ENCODE data around the gene CD4.
"Not testable (repeated sequence)": the region's sequence is repeated elsewhere in the genome, so short reads cannot be mapped to it uniquely, and the experiment has no call there.

The CD4 gene

GRCh38 chr12:6849976-6850560 lies 60.7 kb downstream of the CD4 start:
- no peak for DNase-seq

DNA sequence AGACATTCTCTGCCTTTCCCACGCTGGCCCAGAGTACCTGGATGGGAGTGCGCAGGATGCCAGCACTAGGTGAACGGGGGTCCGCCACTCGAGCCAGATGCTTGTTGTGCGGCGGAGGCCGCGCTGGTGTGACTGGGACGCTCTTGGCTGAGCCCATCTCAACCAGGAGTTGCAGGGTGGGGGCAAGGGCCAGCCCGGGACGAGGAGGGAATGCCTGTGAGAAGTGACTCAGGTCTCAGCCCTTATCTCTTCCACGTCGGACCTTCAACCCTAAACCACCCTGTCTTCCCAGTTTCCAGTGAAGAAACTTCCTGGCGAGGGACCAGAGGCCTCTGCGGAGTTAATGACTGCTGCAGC lies 61.4 kb downstream of the CD4 start:
- no peak for DNase-seq

GRCh38 chr12:6851153-6851920 lies 62.0 kb downstream of the CD4 start, which contains the start of gene CDCA3:
TSS of gene CDCA3 (minus strand) at chr12:6851286. CDS start at chr12:6850952, 334 bp downstream.
- DNase-seq, result peak; percentile 99

GRCh38 chr12:6851921-6852650 lies 62.8 kb downstream of the CD4 start, which contains the start of gene USP5:
TSS of gene USP5 (plus strand) at chr12:6852150. CDS start at chr12:6852180, 30 bp downstream.
- peak; percentile 100 for DNase-seq

- DNase-seq, result peak; percentile 76
Measured at GRCh38 chr12:6852651-6853354, 63.5 kb downstream of the CD4 start.

DNA sequence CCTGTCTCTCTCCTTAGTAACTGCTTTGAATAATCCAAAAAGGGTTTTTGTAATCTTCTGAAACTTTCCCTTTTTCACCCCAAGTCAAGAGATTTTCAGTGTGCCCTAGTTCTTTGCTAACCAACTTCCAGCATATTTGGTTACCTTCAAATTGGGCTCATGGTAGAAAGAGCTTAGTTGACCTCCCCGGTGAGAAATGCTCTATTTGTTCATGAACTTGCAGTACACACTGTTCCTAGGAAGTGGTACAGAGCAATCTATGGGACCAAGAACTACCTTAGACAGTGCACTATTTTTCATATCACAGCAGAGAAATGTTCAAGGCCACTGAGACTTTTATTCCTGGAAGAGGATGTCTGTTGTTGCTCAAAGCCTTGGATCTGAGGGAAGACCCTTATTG lies 64.3 kb downstream of the CD4 start:
- DNase-seq, result no peak

GRCh38 chr12:6854036-6854435 lies 64.7 kb downstream of the CD4 start:
- no peak for DNase-seq

- DNase-seq, result no peak
Measured at GRCh38 chr12:6855322-6855721, 66.0 kb downstream of the CD4 start.

DNA sequence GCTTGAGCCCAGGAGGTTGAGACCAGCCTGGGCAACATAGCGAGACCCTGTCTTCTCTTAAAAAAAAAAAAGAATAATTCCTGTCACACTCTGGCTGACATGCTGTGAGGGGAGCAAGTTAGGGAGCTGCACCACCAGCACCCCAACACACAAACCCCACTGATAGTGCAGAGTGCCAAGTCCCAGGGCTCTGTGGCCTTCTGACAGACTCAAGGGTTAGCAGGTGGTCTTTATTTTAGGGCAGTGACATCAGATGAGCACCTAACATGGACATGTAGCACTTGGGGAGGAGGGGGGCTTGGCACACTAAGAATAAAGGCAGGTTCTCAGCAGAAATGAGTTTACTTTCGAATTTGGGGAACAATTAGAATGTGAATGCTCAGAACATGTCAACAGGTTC lies 69.5 kb downstream of the CD4 start:
- no peak for DNase-seq

GRCh38 chr12:6860116-6860515 lies 70.8 kb downstream of the CD4 start:
- no peak for DNase-seq

DNA sequence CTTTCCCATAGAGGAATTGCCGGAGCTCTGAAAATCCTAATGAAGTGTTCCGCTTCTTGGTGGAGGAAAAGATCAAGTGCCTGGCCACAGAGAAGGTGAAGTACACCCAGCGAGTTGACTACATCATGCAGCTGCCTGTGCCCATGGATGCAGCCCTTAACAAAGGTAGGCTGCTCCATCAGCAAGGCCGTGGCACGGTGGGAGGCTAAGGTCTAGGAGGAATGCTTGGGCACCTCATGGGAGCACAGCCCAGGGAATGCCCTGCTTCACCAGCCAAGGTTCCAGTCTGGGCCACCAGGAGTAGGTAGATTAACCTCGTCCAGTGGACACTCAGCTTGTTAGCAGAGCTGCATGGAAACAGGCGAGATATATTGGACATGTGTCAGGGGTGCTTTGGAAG lies 71.6 kb downstream of the CD4 start:
- DNase-seq, result no peak

GRCh38 chr12:6861391-6861790 lies 72.1 kb downstream of the CD4 start:
- DNase-seq, result no peak

DNA sequence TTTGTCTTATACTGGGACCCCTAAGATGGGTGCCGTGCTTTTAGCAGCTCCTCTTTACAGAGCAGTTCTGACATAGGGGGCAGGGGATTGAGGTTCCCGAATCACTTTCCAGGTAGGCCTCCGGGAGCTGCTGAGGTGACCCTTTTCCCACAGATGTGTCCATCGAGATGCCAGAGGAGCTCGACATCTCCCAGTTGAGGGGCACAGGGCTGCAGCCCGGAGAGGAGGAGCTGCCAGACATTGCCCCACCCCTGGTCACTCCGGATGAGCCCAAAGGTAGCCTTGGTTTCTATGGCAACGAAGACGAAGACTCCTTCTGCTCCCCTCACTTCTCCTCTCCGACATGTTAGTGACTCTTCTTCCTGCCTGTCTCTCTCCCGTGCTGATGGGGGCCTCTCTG lies 73.7 kb downstream of the CD4 start:
- DNase-seq, result no peak

GRCh38 chr12:6863586-6864321 lies 74.4 kb downstream of the CD4 start:
- peak; percentile 40 for DNase-seq

GRCh38 chr12:6865307-6865706 lies 76.0 kb downstream of the CD4 start:
- DNase-seq, result not testable (repeated sequence)

- DNase-seq, result no peak
Measured at GRCh38 chr12:6866163-6866919, 77.0 kb downstream of the CD4 start.

DNA sequence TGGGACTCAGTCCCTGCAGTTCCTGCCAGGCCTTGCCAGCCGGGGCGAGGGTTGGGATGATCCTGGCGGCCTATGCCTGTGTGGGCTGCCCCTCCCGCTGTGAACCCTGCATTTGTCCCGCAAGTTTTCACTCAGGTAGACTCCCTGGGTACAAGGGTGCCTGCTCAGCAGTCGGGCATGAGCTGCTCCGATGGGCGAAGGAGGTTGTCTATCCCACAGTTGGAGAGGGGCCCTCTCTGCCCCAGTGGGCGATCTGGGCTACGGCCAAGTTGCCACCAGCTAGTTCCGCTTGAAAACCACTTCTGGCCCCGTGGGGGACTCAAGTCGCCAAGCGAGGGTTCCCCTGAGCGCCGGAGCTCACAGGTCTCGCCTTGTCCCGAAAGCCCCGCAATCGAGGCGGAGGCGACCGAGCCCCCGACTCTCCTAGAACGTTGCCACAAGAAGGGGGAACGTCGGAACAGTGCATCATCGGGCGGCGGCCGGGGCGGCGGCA lies 77.6 kb downstream of the CD4 start:
- no peak for DNase-seq

DNA sequence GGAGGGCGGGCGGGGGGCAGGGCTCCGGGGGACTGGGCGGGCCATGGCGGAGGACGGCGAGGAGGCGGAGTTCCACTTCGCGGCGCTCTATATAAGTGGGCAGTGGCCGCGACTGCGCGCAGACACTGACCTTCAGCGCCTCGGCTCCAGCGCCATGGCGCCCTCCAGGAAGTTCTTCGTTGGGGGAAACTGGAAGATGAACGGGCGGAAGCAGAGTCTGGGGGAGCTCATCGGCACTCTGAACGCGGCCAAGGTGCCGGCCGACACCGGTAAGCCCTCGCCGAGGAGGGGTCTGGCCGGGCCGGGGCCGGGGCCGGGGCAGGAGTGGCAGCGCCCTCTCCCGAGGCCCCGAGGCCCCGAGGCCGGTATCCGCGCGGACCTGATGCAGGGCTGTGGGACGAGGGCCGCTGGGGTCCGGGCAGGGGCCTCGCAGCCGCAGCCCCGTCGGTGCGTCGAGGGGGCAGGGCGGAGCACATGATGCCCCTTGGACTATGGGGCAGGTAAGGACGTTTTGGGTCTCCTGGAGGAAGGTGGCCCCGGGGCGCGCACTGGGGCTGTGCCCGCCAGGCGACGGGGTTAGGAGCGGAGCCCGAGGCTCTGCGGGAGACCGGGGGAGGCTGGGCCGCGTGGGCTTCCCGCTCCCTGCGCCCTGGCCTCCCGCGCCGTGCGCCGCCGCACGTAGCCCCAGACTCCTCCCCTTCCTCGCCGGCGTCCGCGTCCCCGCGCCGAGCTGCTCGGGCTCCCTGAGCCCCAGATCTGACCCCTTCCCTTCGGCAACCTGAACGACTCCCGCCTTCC lies 78.3 kb downstream of the CD4 start, which contains the start of gene TPI1:
TSS of gene TPI1 (plus strand) at position 119 of the 798 bp plus-strand sequence. CDS start at position 155, 36 bp downstream.
- DNase-seq, result peak; percentile 79

- no peak for DNase-seq
Measured at GRCh38 chr12:6868211-6869048, 79.1 kb downstream of the CD4 start.
